ENCODE results near the gene MROH7. TPM values are rescaled to one million over a fixed set of nuclear protein-coding genes. Genes with fewer than 3 reads are reported as not detected.

MROH7 gene
- total RNA-seq, 1 donor from 2014 or later: under 0.01 TPM

DNA sequence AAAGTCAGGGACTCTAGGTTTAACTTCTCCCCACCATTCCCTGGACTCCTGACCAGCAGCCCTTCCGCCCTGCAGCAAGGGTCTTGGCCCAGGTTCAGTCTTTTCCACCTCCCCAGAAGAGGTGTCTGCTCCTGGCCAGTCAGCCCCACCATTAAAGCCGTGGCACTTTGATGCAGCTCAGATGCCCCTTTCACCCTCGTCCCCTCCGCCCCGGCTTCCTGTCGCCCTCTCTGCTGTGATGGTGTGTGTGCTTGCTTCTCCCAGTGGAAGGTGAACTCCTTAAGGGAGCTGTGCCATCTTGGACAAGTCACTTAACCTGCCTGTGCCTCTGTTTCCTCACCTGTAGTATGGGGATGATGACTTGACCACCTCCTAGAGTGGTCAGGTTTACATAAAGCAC lies 56.3 kb downstream of the MROH7 start:
- H3K4me3 ChIP-seq (ENCODE audit: low read depth, low read length): no peak overlapping the region
- no peak for TF ChIP-seq CTCF (IDR thresholded peaks at IDR 0.05; ENCODE audit: insufficient read depth, low read length, severe bottlenecking)
- no peak for DNase-seq (ENCODE audit: low read depth)
- H3K36me3 ChIP-seq (ENCODE audit: control insufficient read depth, insufficient read depth, low read length): no peaks in the 10 kb centered on the region
- no peaks in the 10 kb centered on the region for H3K27me3 ChIP-seq (ENCODE audit: control insufficient read depth, insufficient read depth, low read length)
- FAIRE-seq: no peak

DNA sequence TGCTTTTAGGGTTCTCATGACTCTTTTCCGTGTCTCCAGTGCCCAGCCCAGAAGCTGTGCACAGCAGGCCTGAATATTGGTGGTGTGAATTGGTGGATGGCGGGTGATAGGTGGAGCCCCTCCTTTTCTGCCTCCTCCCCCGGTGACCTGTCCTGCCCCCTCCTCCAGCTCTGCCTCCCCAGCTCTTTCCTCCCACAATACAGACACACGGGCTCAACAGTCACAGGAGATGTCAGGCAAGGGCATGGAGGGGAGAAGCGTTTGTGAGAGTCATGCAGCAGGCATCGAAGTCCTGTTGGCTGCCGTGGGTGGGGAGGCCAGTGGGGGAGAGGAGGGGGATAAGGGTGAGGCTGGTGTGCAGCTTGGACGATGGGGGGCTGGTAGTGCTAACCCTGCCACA lies 56.8 kb downstream of the MROH7 start:
- Histone ChIP-seq H3K27me3 (ENCODE audit: control insufficient read depth, insufficient read depth, low read length) (no peaks in the 10 kb centered on the region), H3K36me3 (ENCODE audit: control insufficient read depth, insufficient read depth, low read length) (no peaks in the 10 kb centered on the region), H3K4me3 (ENCODE audit: low read depth, low read length) (no peak overlapping the region)
- TF ChIP-seq CTCF (IDR thresholded peaks at IDR 0.05; ENCODE audit: insufficient read depth, low read length, severe bottlenecking): no peak
- DNase-seq (ENCODE audit: low read depth) (no peak), FAIRE-seq (peak; percentile 77)

GRCh38 chr1:54699936-54700525 lies 58.4 kb downstream of the MROH7 start:
- DNase-seq (ENCODE audit: low read depth) (no peak), FAIRE-seq (no peak)
- Histone ChIP-seq H3K4me3 (ENCODE audit: low read depth, low read length) (no peak overlapping the region), H3K36me3 (ENCODE audit: control insufficient read depth, insufficient read depth, low read length) (no peaks in the 10 kb centered on the region), H3K27me3 (ENCODE audit: control insufficient read depth, insufficient read depth, low read length) (no peaks in the 10 kb centered on the region)
- no peak for TF ChIP-seq CTCF (IDR thresholded peaks at IDR 0.05; ENCODE audit: insufficient read depth, low read length, severe bottlenecking)

DNA sequence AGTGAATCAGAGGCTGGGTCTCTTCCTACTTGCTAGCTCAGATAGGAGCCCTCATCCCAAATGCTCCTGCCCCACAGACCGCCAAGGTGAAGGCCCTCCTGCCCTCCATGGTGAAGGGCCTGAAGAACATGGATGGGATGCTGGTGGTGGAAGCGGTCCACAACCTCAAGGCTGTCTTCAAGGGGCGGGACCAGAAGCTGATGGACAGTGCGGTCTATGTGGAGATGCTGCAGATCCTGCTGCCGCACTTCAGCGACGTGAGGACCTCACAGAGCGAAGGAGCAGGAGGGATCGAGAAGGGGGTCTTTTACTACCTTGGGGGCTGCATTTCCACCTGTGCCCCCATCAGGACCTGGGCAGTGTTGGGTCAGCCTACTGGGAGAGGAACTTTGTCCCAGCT lies 59.5 kb downstream of the MROH7 start:
- H3K36me3 ChIP-seq (ENCODE audit: control insufficient read depth, insufficient read depth, low read length): no peaks in the 10 kb centered on the region
- H3K4me3 ChIP-seq (ENCODE audit: low read depth, low read length): no peak overlapping the region
- no peak for DNase-seq (ENCODE audit: low read depth)
- FAIRE-seq: no peak
- TF ChIP-seq CTCF (IDR thresholded peaks at IDR 0.05; ENCODE audit: insufficient read depth, low read length, severe bottlenecking): no peak
- H3K27me3 ChIP-seq (ENCODE audit: control insufficient read depth, insufficient read depth, low read length): no peaks in the 10 kb centered on the region

DNA sequence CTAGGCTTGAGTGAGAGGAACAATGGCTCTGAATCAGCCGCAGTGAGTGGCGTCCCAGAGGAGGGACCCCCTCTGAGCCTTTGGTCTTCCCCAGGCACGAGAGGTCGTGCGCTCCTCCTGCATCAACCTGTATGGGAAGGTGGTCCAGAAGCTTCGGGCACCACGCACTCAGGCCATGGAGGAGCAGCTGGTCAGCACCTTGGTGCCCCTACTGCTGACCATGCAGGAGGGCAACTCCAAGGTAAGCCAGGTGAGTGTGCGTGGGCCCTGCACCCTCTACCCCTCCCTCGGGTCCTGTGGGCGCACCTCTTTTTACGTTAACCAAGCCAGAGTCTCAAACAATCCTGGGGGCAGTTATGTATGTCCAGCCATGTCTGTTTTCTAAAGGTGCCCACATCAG lies 60.4 kb downstream of the MROH7 start:
- FAIRE-seq: peak; percentile 7
- Histone ChIP-seq H3K27me3 (ENCODE audit: control insufficient read depth, insufficient read depth, low read length) (no peaks in the 10 kb centered on the region), H3K4me3 (ENCODE audit: low read depth, low read length) (no peak overlapping the region), H3K36me3 (ENCODE audit: control insufficient read depth, insufficient read depth, low read length) (no peaks in the 10 kb centered on the region)
- no peak for TF ChIP-seq CTCF (IDR thresholded peaks at IDR 0.05; ENCODE audit: insufficient read depth, low read length, severe bottlenecking)
- no peak for DNase-seq (ENCODE audit: low read depth)

- DNase-seq (ENCODE audit: low read depth): no peak
- no peak overlapping the region for H3K4me3 ChIP-seq (ENCODE audit: low read depth, low read length)
- TF ChIP-seq CTCF (IDR thresholded peaks at IDR 0.05; ENCODE audit: insufficient read depth, low read length, severe bottlenecking): no peak
- no peak for FAIRE-seq
- no peaks in the 10 kb centered on the region for H3K27me3 ChIP-seq (ENCODE audit: control insufficient read depth, insufficient read depth, low read length)
- no peaks in the 10 kb centered on the region for H3K36me3 ChIP-seq (ENCODE audit: control insufficient read depth, insufficient read depth, low read length)
These were observed 61.9 kb downstream of the MROH7 start for GRCh38 chr1:54703471-54703870.
